GM18867 (cell line): Measurements from ENCODE around the gene LCE6A.

ENCODE experiments used
- ATAC-seq: cut with Tn5 transposase; IDR thresholded peaks from one replicate; pipeline ENCODE4 v1.9.1; 2021; ENCODE audit warnings: mild to moderate bottlenecking, moderate library complexity; ENCODE audit not compliant: unreplicated experiment

LCE6A gene, protein sequence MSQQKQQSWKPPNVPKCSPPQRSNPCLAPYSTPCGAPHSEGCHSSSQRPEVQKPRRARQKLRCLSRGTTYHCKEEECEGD

DNA sequence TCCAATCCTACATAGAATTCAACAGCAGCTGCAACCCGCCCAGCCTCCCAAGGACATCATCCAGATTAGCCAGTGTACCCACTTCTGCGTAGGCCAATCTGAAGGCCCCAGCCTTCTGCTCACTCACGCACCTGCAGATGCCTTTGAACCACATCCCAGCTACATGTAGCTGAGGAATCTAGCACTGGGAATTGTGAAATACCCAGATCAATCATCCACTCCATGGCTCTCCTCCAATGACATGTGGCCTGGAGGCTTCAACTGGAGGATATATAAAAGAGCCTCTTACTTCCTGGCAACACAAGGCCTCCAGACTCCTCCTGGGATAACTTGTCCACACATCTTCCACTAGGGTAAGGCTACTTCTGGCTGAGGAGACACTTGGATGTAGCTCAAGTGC is at the start of gene LCE6A:
Gene LCE6A, plus strand, starts transcription at position 301 of the 400 bp plus-strand sequence. CDS start 665 bp downstream, outside the sequence.
- ATAC-seq, result no peak

DNA sequence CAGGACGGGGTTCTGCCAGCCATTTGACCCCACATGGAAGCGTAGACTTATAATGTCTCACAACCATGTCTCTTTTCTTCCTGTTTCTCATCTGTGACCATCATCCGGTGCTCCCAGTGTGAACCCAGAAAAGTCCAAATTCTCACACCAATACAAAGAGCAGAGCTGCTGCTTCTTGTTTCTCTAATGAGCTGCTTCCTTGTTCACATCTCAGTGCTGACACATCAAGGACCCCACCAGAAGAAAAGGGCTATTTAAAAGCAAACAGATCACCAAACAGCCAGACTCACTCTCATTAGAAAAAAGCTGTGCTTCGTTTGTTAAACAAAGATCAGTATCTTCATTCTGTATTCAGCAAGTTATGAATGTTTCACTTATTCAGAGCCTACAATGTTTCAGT is 47.0 kb upstream of the LCE6A start:
- ATAC-seq, result no peak

DNA sequence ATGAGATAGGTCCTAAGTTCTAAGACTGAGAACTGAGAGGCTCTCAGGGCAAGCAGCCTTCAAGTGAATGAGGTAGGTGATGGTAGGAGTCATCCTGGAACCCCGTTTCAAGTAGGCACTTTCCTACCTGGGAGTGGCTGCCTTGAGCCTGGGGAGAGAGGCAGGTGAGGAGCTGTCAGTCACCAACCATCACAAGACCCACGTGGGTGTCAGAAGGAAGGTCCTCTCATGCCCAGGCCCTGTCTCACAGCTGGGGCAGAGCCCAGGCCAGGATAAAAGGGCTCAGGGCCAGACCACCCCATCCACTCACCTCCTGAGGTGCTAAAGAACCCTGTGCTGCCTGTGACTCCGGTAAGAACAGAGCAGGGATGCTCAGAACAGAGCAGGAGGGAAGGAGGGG is 46.2 kb upstream of the LCE6A start, which contains the start of gene LCE1D:
Gene LCE1D, plus strand, starts transcription at position 301 of the 400 bp plus-strand sequence. CDS start 1,074 bp downstream, outside the sequence.
- ATAC-seq, result no peak

DNA sequence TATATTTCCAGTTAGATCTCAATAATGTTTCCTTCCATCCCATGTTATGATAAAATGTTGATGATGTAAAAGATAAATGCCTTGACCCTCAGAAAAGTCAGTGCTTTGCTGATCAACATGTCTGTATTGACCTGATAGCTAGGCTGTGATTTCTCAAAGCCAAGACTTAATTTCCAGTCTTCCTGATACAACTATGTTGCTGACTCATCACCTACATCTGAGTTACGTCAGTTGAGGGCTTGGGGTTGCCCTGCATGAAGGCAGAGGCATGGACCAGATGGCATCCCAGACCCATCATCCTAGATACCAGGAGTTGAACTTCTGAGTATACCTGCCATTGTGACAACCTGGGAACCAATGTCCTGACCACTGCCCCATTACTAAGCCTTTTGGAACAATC is 41.3 kb upstream of the LCE6A start:
- no peak for ATAC-seq

DNA sequence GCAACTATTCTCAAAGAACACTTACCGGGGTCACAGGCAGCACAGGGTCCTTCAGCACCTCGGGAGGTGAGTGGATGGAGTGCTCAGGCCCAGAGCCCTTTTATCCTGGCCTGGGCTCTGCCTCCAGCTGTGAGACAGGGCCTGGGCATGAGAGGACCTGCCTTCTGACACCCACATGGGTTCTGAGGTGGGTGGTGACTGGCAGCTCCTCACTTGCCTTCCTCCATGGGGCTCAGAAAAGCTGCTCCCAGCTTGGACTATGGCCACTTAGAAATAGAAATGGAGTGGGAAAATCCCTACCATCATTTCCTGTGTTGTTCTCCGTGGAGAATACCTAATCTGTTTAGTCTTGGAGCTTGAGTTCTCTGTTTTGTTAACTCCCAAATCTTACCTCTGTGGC is 36.1 kb upstream of the LCE6A start, which contains the start of gene LCE1C:
Gene LCE1C, minus strand, starts transcription at position 76 of the 400 bp plus-strand sequence. CDS start 1,173 bp downstream, outside the sequence.
- no peak for ATAC-seq

DNA sequence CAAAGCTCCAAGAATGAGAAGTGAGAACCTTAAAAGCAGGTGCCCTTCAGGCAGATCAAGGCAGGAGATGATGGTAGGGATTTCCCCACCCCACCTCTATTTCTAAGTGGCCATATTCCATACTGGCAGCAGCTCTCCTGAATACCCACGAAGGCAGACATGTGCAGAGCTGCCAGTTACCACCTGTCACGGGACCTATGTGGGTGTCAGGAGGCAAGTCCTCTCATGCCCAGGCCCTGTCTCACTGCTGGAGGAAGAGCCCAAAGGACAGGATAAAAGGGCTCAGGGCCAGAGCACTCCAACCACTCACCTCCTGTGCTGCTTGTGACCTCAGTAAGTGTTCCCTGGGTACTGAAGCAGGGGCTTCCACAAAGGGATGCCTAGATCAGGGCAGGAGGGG is 31.6 kb upstream of the LCE6A start:
- ATAC-seq, result no peak

DNA sequence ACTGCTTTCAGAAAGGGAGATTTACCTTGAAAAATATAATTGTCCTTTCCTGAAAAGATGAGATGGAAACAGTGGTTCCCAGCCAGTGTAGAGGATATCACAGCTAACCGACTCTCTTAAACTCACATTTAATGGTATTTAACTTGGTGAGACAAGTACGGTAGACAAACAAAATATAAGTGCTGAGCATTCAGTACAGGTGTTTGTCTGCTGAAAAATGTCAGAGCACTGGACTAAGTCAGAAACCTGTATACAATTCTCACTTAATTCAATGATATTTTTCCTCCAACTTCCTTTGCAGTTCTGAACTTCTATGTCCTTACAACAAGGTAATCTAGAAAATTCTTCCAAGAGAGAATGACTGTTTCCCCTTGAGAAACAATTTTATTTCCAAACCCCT is 31.0 kb upstream of the LCE6A start, which contains the start of gene LCE1B:
Gene LCE1B, plus strand, starts transcription at position 301 of the 400 bp plus-strand sequence. CDS start 476 bp downstream, outside the sequence.
- no peak for ATAC-seq

DNA sequence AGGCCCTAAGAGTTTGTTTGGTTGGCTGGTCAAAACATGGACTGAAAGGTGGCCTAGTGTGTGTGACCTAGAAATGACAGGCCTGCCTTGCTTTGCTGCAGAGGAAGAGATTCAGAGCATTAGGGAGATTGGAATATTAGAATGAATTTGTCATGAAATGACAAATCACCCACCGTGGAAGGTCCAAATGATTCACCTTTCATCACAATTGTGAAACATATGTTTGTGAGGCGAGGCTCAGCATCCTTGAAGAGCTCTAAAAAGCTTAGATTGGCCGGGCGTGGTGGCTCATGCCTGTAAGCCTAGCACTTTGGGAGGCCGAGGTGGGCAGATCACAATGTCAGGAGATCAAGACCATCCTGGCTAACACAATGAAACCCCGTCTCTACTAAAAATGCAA is 25.3 kb upstream of the LCE6A start:
- ATAC-seq, result no peak

DNA sequence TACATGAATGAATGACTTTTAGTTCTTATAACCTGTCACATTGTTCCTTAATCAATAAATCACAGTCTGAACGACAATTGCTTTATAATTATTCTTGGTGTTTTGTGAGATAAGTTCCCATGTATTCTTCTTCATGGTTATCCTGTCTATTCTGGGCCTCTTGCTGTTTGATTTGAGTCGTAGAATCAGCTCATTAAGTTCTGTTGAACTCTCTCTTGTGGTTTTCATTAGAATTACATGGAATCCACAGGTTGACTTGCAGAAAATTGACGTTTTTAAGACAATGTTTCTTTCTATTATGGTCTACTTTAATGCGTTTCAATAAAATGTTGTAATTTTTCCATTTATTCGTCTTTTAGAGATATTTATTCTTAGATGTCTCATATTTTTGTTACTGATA is 19.4 kb upstream of the LCE6A start:
- ATAC-seq, result no peak

DNA sequence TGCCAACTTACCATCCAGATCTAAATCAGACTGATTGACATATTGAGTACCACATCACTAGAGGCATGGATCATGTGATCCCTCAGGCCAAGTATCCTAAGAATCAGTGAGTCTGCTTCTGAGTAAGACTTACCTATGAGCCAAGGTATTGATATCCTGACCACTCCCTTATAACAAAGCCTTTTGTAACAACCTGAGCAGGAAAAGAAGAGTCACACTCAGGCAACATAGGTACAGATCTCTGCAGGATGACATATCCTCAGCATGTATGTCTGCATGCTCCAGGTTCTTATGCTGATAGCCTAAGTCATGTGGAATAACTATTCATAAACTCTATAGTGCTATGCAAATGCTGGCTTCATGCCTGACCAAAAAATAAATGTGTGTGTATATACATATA is 17.7 kb upstream of the LCE6A start:
- ATAC-seq, result no peak

DNA sequence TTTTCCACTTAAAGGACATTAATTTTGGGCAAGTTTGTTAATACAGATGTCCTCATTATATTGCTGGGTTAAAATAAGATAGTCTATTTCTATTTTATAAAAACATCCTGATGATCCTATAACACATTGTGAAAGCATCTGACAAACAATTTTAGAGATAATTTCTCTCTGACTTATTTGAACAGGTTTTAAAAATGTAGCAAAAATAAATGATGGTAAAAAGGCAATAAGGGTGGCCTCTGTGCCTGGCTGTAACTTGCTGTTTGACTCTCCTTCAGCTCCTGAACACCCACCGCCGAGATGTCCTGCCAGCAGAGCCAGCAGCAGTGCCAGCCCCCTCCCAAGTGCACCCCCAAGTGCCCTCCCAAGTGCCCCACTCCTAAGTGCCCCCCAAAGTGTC is 15.5 kb upstream of the LCE6A start, which contains the start of gene LCE1A:
Gene LCE1A, plus strand, starts transcription at position 301 of the 400 bp plus-strand sequence. Its CDS starts 0 bp downstream, at position 301.
- no peak for ATAC-seq

DNA sequence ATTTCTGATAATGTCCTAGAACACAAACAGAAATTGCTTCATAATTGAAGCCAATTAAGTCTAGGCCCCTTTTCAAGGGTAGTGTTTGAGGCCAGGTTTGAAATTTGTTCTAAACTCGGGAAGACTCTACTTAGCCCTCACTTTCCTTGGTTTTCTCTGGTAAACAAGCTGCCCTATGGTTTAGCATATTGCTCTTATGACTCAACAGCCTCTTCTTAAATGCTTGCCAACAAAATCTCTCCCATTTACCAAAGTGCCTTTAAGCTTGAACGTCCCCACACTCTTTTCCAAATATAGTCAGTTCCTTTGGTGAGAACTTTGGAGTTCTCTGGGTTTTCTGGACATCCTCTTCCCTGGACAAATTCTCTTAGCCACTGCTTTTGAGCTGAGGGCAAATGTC is 5.8 kb upstream of the LCE6A start:
- ATAC-seq, result no peak

DNA sequence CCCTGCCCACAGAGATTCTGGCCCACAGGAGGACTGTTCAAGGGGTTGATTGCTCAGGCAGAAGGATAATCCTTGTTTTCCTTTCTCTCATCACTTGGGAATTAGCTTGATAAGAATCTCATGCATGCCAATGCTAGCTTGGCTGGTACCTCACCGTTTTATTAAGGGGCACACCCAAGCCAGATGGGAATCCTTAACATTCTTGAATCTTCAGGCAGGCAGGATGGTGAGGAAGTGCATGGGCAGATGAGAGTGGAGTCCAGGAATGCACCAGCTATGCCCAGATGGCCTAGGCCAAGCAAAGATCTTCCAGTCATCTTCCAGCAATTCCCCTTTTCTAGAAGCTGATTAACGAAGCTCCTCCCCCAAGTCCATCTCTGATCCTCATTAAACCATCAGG is 13.0 kb downstream of the LCE6A start:
- ATAC-seq, result no peak

DNA sequence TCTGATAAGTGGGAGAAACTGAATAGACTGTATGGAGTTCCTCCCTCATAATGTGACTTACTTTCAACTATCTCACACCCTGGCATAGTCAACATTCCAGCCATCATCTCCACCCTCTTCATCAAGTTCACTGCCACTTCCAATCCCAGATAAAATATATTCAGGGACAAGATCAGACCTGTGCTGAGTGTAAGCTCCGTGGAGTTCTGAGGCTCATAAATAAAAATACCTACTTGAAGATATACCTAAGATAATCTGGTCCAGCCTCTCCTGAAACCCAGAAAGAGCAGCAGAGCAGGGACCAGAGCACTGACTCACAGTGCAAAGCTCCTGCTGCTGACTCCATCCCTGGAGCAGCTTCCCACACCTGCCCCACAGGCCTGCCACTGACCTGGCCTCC is 15.4 kb downstream of the LCE6A start:
- no peak for ATAC-seq

DNA sequence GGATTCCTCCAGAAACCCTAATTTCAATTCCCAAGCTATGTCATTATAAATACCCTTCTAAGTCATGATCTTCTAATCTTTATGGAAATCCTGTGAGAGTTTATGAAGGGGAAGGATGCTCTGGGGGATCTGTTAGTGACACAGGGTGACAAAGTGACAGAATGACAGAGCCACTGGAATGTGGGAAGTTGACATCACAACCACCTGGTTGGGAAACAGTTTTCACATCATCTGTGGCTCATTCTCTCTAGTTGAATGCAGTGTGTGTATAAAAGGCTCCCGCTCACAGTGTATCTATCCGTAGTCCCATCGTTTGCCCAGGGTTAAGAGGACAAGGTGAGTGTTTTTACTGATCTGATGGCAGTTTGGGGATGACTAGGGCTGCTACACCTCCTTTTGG is 17.0 kb downstream of the LCE6A start, which contains the start of gene LCE7A:
Gene LCE7A, plus strand, starts transcription at position 301 of the 400 bp plus-strand sequence. CDS start 702 bp downstream, outside the sequence.
- no peak for ATAC-seq

DNA sequence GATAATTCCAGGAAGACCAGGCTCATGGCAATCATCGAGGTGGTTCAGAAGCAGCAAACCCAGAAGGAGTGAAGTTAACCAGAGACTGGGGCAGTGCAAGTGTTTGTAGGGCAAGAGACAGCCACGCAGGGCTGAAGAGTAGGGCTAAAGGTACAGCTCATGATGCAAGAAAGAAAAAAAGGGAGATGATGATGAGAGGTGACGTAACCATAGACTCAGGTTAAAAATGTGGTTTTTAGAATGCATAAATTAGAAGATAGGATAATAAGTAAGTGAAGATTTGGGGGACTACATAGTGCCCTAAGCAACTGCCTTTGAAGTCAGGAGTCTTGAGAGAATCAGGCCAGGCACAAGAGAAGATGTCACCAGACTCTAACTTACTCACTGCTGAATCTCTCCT is 17.5 kb downstream of the LCE6A start:
- ATAC-seq, result no peak

DNA sequence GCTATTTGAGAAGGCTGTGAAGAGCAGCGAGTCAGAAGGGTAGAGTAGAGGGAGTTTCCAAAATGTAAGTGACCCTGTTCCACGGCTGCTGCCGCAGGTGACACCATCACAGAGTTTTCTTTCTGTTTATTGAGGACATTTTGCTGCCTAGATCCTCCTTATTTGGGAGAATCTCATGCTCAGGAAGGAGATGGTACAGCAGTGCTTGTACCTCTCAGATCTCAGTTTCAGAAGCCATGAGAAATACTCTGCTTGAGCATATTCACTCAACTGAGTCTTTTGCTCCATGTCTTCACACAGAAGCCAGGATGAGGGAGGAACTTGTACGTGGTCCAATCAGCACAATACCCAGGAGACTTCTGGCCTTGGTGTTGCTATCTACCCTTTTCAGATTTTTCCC is 18.7 kb downstream of the LCE6A start:
- ATAC-seq, result no peak

DNA sequence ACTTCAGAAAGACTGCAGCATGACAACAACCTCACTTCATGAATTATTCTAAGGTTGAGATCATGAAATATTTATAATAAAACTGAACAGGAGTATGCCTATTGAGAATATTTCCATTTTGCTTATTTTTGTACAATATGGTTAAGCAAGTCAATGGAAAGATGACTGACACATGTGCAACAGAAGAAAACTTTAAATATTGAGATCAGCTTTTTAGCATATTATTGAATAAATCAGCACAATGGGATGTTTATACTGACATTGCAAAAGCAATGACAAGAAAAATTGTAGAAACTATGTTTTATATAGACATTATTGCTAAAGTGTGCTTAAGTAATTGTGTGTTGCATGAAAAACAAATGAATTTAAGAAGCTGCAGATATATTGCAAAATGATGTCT is 21.8 kb downstream of the LCE6A start:
- no peak for ATAC-seq

DNA sequence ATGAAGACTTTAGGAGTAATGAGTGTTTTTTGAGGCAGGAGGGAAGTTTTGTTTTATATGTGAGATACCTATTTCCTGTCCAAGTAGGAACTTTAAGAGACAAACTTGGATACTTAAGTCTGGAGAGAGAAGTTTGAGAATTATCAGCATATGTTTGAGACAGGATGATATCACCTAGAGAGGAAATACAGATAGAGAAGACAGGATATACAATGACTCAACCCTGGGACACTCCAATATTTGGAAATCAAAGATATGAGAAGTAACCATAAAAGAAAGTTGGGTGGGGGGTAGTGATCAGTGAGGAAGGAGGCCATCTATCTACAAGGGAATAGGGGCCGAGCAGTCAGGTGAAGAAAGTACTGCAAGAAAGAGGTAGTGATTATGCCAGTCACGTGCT is 23.7 kb downstream of the LCE6A start:
- ATAC-seq, result no peak

DNA sequence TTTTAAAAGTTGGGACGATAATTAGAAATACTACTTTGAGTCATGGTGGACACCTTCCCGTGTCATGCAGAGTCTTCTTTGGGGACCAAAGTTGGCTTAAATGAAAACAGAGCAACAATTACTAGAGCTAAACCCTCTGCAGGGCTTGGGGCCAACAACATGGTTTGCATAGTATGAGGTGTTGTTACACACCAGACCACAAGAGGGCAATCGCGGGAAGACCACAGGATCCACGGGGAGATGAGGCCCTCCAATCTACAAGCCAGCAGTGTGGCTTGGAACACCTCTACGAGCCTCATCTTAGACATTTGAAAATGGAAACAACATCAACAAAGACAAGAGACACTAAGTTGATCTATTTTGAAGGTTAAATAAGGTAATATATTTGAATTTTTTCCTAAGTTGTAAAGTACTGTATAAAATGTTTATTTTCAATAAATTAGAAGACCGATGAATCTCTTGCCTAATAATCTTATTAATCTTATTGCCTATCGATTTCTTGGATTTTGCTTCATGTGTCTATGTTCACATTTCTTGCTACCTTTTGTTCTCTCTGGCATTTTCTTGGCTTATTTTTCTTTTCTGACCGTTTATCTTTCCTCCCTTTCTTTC is 27.3 kb downstream of the LCE6A start:
- ATAC-seq, result peak; percentile 67

DNA sequence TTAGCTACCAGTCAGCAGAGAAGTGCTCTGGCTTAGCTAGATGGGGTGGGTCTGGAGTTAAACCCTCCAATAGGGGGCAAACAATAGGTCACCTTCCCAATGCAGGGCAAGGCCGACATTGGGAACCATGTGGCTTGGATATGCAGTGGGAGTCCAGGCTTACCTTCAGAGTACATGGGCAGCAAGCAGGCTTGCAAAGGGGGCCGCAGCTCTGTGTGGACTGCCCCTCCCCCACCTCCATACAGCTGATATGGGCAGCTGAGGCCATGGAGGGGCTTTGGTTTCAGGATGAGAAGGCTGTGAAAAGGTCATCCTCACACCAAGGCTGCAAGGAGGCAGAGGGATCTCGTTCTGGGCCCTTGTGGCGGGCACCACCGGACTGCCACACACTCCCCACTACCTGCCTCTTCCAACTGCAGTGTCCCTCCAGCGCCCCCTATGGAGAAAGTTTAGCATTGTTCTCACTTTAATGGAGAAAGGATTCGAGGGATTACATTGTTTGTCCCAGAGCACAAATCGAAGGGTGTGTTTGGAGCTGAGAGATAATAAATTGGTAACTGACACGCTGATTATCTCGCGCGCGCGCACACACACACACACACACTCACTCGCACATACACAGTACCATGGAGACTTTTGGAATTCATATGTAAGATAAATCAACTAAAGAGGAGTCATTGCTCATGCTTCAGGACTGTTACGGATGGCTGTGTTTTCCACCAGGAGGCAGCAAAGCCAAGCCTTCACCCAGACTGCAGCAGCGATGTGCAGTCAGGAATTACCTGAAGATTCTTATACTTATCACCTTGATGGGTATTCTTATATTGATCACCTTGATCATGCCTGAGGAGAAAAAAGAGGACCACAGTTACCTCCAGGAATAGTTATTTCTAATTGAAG is 28.4 kb downstream of the LCE6A start:
- no peak for ATAC-seq
